HG03064 (cell line): ENCODE measurements around the gene SPATA32.

Experiments
- ATAC-seq: cut with Tn5 transposase; IDR thresholded peaks from one replicate; pipeline ENCODE4 v1.9.1; 2021; ENCODE audit warnings: low read depth; ENCODE audit not compliant: unreplicated experiment

Gene SPATA32

DNA sequence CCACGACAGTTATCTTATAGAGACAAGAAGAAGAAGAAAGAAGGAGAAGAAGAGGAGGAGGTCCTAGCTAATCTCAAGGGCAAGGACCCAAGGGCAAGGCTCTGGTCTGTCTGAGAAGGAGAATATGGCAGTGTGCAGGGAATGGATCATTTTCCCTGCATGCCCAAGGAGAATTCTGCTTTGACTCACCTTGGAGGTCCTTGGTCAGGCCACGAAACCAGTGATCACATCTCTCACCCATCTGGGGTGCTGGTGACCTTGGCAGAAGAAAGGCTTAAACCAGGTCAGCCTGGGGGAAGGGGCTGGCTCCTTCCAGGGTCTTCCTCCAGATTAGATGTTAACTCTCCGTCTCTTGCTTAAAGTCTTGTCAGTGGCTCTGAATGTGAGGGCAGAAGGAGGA is 41.8 kb downstream of the SPATA32 start:
- no peak for ATAC-seq

DNA sequence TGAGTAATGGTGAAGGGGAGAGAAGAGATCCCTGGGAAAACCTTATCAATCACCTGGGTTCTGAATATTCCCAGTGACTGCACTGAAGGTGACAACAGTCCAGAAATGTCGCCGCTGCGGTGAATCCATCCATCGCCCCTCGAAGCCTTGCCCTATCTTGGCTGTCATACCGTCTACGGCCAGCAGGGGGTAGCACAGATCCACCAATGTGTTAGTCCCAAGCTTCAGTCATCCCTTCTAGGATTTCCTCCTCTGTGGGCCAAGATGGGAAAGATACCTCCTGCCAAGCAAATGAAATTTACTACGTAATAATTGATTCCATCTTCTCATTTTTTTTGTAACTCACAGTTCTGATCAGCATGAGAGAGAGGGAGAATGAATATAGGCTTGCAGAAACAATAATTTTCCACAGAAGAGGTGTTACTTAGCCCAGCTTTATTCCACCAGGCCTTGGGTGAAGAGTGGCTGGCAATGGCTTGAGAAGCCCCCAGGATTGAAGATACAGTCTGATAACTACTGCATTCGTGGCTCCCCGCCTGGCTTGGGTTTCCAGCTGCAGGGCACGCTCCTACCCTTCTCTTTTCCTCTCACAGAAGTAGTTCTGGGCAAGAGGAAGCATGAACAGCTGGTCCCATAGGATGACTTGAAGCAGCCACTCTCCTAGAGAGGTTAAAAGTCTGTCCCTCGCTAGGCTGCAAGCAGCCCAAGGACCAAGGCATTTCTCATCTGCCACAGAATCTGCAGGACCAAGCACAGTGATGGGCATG is 42.8 kb downstream of the SPATA32 start:
- no peak for ATAC-seq
